Epithelial cell of esophagus (primary cell): ENCODE results near the gene EIF2A.

Experiments
- DNase-seq: peaks from one replicate; pipeline ENCODE4 v3.0.0; 2010; ENCODE audit warnings: low read depth
- H3K4me3 ChIP-seq: 2 replicates; pipeline ENCODE4 v1.5.1; 2011; ENCODE audit warnings: mild to moderate bottlenecking, low read length, control low read depth
- TF ChIP-seq, protein P1 (sequence below): IDR thresholded peaks from 2 replicates; pipeline ENCODE4 v1.5.1; 2011; ENCODE audit warnings: low read depth, mild to moderate bottlenecking, low read length, control low read depth, inconsistent platforms; ENCODE audit not compliant: insufficient read depth; ENCODE audit errors: missing control alignments

The EIF2A gene

DNA sequence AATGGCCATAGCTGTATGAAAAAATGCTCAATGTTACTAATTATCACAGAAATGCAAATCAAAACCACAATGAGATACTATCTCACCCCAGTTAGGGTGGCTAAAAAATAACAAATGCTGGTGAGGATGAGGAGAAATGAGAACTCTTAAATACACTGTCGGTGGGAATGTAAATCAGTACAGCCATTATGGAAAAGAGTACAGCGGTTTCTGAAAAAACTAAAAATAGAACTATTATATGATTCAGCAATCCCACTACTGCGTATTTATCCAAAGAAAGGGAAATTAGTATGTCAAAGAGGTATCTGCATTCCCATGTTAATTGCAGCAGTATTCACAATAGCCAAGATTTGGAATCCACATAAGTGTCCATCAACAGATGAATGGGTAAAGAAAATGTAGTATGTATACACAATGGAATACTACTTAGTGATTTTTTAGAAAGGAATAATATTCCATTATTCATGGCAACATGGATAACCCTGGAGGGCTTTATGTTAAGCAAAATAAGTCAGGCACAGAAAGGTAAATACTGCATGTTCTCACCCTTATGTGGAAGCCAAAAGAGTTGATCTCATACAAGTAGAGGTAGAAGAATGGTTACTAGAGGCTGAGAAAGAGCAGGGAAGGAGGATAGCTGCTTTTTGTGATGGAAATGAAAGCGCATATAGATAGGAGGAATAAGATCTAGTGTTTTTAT is 35.3 kb upstream of the EIF2A start:
- TF ChIP-seq, protein P1, sequence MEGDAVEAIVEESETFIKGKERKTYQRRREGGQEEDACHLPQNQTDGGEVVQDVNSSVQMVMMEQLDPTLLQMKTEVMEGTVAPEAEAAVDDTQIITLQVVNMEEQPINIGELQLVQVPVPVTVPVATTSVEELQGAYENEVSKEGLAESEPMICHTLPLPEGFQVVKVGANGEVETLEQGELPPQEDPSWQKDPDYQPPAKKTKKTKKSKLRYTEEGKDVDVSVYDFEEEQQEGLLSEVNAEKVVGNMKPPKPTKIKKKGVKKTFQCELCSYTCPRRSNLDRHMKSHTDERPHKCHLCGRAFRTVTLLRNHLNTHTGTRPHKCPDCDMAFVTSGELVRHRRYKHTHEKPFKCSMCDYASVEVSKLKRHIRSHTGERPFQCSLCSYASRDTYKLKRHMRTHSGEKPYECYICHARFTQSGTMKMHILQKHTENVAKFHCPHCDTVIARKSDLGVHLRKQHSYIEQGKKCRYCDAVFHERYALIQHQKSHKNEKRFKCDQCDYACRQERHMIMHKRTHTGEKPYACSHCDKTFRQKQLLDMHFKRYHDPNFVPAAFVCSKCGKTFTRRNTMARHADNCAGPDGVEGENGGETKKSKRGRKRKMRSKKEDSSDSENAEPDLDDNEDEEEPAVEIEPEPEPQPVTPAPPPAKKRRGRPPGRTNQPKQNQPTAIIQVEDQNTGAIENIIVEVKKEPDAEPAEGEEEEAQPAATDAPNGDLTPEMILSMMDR: no peak
- DNase-seq: no peak
- H3K4me3 ChIP-seq: no peak overlapping the region

DNA sequence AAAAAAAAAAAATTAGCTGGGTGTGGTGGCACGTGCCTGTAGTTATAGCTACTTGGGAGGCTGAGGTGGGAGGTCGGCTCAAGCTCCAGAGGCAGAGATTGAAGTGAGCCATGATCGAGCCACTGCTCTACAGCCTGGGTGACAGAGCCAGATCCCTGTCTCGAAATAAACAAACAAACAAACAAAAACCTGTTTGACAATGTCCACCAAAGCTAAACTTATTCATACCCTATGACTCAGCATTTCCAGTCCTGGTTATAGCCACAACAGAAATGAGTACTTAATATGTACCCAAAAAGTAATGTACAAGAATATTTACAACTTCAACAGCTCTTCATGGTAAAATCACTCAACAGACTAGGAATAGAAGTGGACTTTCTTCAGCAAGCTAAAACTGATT is 31.4 kb upstream of the EIF2A start:
- peak; percentile 72 for DNase-seq
- no peak overlapping the region for H3K4me3 ChIP-seq
- TF ChIP-seq, protein P1: no peak

DNA sequence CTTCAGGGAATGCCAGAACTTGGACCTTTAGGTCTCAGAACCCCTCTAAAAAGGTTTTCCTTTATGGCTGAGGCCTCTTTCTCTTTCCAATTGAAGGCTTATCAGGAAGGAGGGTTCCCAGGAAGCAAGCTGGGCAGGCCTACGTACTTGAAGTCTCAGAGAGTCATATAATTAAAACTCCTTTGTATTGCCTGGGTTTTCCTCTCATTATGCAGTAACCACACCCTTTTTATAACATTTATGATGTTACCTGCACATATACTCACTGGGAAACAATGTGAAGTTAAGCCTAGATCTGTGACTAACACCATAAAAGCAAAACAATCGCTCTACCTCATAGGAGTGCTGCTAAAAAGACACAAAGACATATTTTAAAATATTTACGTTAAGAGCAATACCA is 27.6 kb upstream of the EIF2A start:
- peak; percentile 87 for DNase-seq
- TF ChIP-seq, protein P1: no peak
- no peak overlapping the region for H3K4me3 ChIP-seq

DNA sequence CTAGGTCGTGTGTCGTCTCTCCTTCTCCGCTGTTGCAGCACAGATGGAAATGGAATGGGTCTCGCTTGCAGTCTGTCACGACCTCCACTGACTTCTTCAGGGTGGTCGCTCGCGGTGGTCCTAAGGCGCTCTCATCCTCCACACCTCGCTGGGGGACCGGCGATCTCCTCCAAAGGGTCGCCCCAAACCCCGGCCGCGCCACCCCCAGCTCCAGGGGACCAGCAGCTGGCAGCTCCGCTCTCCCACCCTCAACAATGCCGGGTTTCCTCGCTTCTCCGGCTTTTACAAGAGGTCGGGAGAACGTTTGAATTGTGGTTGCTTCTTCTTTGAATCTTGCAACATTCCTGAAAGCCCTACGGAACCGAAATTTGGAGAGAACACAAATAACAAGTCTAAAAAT is 26.2 kb upstream of the EIF2A start:
- DNase-seq: no peak
- TF ChIP-seq, protein P1: no peak
- peak overlapping the region; percentile 3 for H3K4me3 ChIP-seq

DNA sequence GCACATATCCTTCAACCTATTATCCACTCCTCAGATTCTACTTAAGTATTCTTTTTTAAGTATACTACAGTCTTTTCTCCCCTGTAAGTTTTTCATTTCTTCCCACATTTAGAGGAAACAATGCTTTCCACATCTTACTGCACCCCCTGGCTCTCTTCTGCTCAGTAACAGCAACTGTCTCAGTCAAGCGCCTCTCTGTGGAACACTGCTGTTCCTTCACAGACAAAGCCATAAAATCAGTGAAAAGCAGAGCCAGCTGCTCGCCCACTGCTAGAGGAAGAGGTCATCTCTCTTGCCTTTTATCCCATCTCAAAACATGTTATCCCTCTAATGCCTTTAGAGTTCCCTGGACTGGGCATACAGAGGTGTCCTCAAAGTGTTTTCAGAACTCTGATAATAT is 25.1 kb upstream of the EIF2A start:
- no peak overlapping the region for H3K4me3 ChIP-seq
- no peak for DNase-seq
- TF ChIP-seq, protein P1: no peak

DNA sequence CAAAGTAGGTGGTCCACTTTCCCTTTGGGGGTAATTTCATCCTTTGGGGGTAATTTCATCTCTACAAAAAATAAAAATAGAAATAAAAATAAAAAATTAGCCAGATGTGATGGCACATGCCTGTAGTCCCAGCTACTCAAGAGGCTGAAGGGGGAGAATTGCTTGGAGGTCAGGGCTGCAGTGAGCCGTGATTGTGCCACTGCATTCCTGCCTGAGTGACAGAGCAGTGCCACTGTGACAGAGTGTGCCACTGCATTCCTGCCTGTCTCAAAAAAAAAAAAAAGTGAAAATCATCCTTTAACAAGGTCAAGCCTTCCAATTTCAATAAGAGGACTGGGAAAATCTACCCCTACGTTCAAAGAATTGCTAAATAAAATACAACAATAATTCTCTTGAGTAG is 23.0 kb upstream of the EIF2A start:
- TF ChIP-seq, protein P1: no peak
- no peak overlapping the region for H3K4me3 ChIP-seq
- no peak for DNase-seq
